ENCODE results near the gene OR52L1. TPM values are rescaled to one million over a fixed set of nuclear protein-coding genes. Genes with fewer than 3 reads are reported as not detected.

Gene OR52L1
- total and polyA plus RNA-seq, 2 of the 8 experiments (the other 6 are each of a cell fraction or from before 2014, with no cell fraction given) = 0.24 TPM; not detected in 1

- TF ChIP-seq, protein P1, sequence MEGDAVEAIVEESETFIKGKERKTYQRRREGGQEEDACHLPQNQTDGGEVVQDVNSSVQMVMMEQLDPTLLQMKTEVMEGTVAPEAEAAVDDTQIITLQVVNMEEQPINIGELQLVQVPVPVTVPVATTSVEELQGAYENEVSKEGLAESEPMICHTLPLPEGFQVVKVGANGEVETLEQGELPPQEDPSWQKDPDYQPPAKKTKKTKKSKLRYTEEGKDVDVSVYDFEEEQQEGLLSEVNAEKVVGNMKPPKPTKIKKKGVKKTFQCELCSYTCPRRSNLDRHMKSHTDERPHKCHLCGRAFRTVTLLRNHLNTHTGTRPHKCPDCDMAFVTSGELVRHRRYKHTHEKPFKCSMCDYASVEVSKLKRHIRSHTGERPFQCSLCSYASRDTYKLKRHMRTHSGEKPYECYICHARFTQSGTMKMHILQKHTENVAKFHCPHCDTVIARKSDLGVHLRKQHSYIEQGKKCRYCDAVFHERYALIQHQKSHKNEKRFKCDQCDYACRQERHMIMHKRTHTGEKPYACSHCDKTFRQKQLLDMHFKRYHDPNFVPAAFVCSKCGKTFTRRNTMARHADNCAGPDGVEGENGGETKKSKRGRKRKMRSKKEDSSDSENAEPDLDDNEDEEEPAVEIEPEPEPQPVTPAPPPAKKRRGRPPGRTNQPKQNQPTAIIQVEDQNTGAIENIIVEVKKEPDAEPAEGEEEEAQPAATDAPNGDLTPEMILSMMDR (IDR thresholded peaks at IDR 0.05; ENCODE audit: control extremely low read depth in 1 of 3, insufficient read depth in 1 of 3, low read depth in 1 of 3, low read length in 3 of 3) = no peak
Measured at GRCh38 chr11:6006846-6007245, 20.1 kb upstream of the OR52L1 start, which contains the start of gene OR56A4 (continued).

Measured in H1 (cell line).